AG09309 (cell line): ENCODE measurements around the gene CCDC69.

Source experiments
- DNase-seq: peaks from one replicate; pipeline ENCODE4 v3.0.0-alpha.2; 2010; ENCODE audit warnings: low read depth
- H3K4me3 ChIP-seq: 2 replicates; pipeline ENCODE4 v1.5.1; 2011; ENCODE audit warnings: mild to moderate bottlenecking, low read depth, low read length, moderate library complexity; ENCODE audit not compliant: control insufficient read depth
- TF ChIP-seq, protein P1 (sequence below): IDR thresholded peaks from 2 replicates; pipeline ENCODE4 v1.5.1; 2011; ENCODE audit warnings: mild to moderate bottlenecking, low read depth, low read length, inconsistent platforms; ENCODE audit not compliant: insufficient read depth, control insufficient read depth; ENCODE audit errors: missing control alignments

CCDC69 gene

DNA sequence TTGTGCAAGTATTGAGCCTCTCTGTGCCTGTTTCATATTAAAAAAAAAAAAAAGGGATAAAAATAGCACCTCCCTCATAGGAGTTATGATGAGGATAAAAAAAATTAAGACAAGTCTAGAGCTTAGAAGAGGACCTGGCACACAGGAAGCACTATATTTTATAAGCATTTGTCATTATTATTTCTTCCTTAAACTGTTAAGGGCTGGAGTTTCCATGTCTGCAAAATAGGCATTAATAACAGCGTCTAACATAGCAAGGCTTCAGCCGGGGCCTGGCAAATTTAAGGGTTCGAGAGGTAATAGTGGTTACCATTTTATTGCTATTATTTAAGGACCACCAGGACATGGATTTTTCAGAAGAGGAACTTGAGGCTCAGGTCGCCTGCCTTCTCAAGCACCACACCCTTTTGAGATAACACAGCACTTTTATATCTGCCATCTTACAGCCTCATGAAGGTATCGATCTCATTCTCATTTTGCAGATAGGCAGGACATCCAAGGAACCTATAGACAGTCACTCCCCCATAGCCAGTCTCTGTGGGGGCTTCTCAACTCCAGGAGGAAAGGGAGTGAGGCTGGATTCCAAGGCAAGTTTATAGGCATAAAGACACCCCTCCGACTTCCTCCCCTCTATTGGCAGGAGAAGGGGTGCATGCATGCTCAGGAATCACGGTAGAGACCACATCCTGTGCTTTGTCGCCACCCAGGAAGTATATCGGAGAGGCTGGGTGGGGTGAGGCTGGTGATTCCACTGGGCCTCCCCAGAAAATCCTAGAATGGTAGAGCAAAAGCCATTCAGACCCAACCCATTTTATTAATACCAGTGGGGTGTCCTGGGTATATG, 68.7 kb downstream of the CCDC69 start:
- TF ChIP-seq, protein P1, sequence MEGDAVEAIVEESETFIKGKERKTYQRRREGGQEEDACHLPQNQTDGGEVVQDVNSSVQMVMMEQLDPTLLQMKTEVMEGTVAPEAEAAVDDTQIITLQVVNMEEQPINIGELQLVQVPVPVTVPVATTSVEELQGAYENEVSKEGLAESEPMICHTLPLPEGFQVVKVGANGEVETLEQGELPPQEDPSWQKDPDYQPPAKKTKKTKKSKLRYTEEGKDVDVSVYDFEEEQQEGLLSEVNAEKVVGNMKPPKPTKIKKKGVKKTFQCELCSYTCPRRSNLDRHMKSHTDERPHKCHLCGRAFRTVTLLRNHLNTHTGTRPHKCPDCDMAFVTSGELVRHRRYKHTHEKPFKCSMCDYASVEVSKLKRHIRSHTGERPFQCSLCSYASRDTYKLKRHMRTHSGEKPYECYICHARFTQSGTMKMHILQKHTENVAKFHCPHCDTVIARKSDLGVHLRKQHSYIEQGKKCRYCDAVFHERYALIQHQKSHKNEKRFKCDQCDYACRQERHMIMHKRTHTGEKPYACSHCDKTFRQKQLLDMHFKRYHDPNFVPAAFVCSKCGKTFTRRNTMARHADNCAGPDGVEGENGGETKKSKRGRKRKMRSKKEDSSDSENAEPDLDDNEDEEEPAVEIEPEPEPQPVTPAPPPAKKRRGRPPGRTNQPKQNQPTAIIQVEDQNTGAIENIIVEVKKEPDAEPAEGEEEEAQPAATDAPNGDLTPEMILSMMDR = no peak
- no peak for DNase-seq
- H3K4me3 ChIP-seq = peak overlapping the region; percentile 88

DNA sequence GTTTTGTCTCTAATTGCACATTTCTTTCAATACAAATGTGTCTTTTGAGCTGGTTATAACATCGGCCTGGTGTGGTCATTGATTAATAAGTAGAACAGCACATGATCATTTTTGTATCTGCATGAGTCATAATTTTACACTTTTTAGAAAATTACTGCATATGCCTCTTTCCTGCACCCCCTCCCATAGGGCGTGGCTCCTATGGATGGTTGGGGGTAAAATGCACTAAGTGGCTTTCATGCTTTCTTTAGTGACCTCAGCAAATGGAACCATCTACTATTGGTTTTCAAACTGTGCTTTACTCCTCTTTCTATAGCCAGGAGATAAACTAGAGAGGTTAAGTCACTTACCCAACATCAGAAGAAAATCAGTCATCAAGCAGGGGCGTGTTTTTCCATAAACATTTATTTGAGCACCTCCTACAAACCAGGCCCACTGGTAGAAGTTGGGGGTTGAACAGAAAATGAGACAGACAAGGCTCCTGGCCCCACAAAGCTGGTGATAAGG, 70.1 kb downstream of the CCDC69 start:
- H3K4me3 ChIP-seq = no peak overlapping the region
- no peak for DNase-seq
- TF ChIP-seq, protein P1 = no peak

DNA sequence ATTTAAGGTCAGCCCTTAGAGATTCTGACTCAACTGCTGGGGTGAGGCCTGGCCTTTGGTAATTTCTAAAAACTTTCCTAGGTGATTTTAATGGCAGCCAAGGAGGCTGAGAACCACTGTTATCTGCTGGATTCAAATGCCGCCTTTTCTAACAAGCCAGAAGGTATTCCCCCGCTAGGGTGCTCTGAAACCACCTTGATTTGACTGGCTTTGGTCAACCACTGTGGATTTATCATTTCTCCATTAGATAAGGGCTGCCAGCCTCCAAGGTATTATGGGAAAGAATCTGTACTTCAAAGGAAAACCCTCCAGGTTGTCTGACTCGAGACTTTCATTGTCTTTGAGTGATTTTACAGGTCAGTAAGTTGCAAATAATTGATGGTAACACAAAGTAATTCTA, 70.6 kb downstream of the CCDC69 start:
- no peak overlapping the region for H3K4me3 ChIP-seq
- TF ChIP-seq, protein P1 = no peak
- no peak for DNase-seq

DNA sequence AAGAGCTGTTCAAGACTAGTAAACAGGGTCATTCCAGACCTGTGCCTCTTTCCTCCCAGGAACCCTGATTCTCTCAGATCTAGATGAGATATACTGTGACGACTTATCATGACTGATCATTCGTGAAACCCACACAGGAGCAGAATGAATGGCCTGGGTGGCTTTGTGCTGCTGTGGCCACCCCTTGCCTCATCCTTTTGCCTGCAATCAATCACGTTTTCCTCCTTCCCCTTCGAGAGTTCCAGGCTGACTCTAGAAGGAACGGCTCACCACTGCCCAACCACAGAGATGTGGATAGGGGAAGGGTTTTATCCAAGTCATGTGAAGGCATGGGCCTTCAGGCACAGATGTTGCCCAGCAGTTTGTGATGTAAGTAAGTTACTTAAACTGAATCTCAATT, 72.1 kb downstream of the CCDC69 start:
- DNase-seq = no peak
- H3K4me3 ChIP-seq = no peak overlapping the region
- TF ChIP-seq, protein P1 = no peak

DNA sequence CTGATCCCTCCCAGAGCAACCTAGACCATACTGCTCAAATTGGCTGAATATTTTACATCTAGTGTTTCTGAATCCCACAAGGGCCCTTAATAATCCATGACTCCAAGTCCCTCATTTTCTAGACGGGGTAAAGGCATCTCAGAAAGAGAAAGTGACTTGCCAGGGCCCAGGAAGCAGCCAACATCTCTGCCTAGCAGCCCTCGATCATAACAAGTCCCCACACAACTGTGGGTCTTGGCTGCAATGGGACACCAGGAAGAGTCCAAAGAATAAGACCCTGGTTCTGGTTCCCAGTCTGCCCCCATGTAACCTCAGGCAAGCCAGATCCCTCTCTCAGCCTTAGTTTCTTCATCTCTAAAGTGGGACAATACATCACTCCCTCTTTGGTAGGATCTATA, 72.6 kb downstream of the CCDC69 start:
- TF ChIP-seq, protein P1 = no peak
- no peak overlapping the region for H3K4me3 ChIP-seq
- no peak for DNase-seq

DNA sequence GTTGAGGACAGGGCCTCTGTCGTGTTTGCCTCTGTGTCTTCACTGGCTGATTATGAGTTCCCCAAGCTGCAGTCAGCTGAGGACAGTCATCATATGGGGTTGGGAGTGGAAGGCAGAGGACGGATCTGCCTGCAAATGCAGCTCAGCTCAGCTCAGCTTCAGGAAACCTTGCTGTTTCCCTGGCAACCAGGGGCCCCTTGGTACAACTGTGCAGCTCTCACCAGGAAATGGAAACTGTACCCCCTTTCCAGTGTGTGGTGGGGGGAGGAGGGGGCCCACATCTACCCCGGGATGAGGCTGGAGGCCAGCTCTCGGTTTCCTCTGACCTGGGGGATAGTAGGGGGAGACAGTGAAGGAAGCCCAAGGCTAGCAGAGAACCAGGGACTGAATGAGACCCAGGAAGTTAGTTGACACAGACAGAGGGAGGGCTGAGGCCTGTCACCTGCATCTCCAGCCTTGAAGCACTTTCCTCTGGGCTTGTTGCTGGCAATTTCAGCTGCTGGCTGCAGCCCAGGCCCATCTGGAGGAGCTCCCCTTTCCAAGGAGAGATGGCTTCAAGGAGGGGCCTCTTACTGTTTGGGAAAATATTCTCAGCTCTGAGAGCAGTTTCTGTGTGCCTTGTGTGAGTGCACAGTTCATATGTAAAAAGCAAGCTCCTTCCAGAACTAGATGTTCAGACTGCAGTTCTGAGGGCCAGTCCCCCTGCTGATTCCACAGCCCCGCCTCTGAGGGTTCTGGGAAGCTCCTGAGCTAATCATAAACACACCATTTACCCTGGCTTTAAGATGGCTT, 73.2 kb downstream of the CCDC69 start:
- no peak for DNase-seq
- TF ChIP-seq, protein P1 = no peak
- H3K4me3 ChIP-seq = no peak overlapping the region
